ENCODE data around the gene RFX8.
"Not testable (repeated sequence)": the region's sequence is repeated elsewhere in the genome, so short reads cannot be mapped to it uniquely, and the experiment has no call there.

The RFX8 gene

GRCh38 chr2:101474731-101475384, at the start of gene RFX8:
Gene RFX8, minus strand, starts transcription at chr2:101475112. Its CDS starts 8,264 bp downstream, at chr2:101466848.
- H3K4me3 ChIP-seq (ENCODE audit: low read depth, low read length), result peak within 1 kb of the TSS; percentile 44

GRCh38 chr2:101521487-101521886, 46.6 kb upstream of the RFX8 start:
- H3K4me3 ChIP-seq (ENCODE audit: low read depth, low read length), result no peak overlapping the region

GRCh38 chr2:101520246-101520645, 45.3 kb upstream of the RFX8 start:
- H3K4me3 ChIP-seq (ENCODE audit: low read depth, low read length), result no peak overlapping the region

GRCh38 chr2:101518578-101519492, 43.9 kb upstream of the RFX8 start:
- H3K4me3 ChIP-seq (ENCODE audit: low read depth, low read length), result no peak overlapping the region

- H3K4me3 ChIP-seq (ENCODE audit: low read depth, low read length), result no peak overlapping the region
These were observed 42.9 kb upstream of the RFX8 start for GRCh38 chr2:101517758-101518271.

- H3K4me3 ChIP-seq (ENCODE audit: low read depth, low read length), result no peak overlapping the region
These were observed 42.1 kb upstream of the RFX8 start for GRCh38 chr2:101516823-101517690.

GRCh38 chr2:101516349-101516748, 41.4 kb upstream of the RFX8 start:
- no peak overlapping the region for H3K4me3 ChIP-seq (ENCODE audit: low read depth, low read length)

- H3K4me3 ChIP-seq (ENCODE audit: low read depth, low read length), result no peak overlapping the region
These were observed 40.6 kb upstream of the RFX8 start for GRCh38 chr2:101515477-101515876.

GRCh38 chr2:101512993-101513392, 38.1 kb upstream of the RFX8 start:
- H3K4me3 ChIP-seq (ENCODE audit: low read depth, low read length), result no peak overlapping the region

GRCh38 chr2:101511381-101511780, 36.5 kb upstream of the RFX8 start:
- H3K4me3 ChIP-seq (ENCODE audit: low read depth, low read length), result no peak overlapping the region

- H3K4me3 ChIP-seq (ENCODE audit: low read depth, low read length), result no peak overlapping the region
These were observed 34.8 kb upstream of the RFX8 start for GRCh38 chr2:101509499-101510284.

GRCh38 chr2:101508636-101509035, 33.7 kb upstream of the RFX8 start:
- no peak overlapping the region for H3K4me3 ChIP-seq (ENCODE audit: low read depth, low read length)

- H3K4me3 ChIP-seq (ENCODE audit: low read depth, low read length), result not testable (repeated sequence)
These were observed 30.4 kb upstream of the RFX8 start for GRCh38 chr2:101505276-101505675.

GRCh38 chr2:101504744-101505143, 29.8 kb upstream of the RFX8 start:
- H3K4me3 ChIP-seq (ENCODE audit: low read depth, low read length), result not testable (repeated sequence)

- no peak overlapping the region for H3K4me3 ChIP-seq (ENCODE audit: low read depth, low read length)
These were observed 27.2 kb upstream of the RFX8 start for GRCh38 chr2:101502095-101502494.

GRCh38 chr2:101501443-101501842, 26.5 kb upstream of the RFX8 start:
- no peak overlapping the region for H3K4me3 ChIP-seq (ENCODE audit: low read depth, low read length)

GRCh38 chr2:101500860-101501259, 25.9 kb upstream of the RFX8 start:
- H3K4me3 ChIP-seq (ENCODE audit: low read depth, low read length), result no peak overlapping the region

GRCh38 chr2:101500180-101500579, 25.3 kb upstream of the RFX8 start:
- no peak overlapping the region for H3K4me3 ChIP-seq (ENCODE audit: low read depth, low read length)

GRCh38 chr2:101496279-101496678, 21.4 kb upstream of the RFX8 start:
- no peak overlapping the region for H3K4me3 ChIP-seq (ENCODE audit: low read depth, low read length)

GRCh38 chr2:101492936-101493473, 18.1 kb upstream of the RFX8 start:
- H3K4me3 ChIP-seq (ENCODE audit: low read depth, low read length), result no peak overlapping the region

Measured in iPS-11a (cell line).